ENCODE measurements around the gene F8A1.
"Not testable (repeated sequence)": the region's sequence is repeated elsewhere in the genome, so short reads cannot be mapped to it uniquely, and the experiment has no call there.

F8A1 gene

GRCh38 chrX:154886069-154886788 lies at the start of gene F8A1:
Gene F8A1 (plus strand): TSS chrX:154886355. CDS start chrX:154886375, 20 bp downstream.
- H3K4me1 ChIP-seq (ENCODE audit: control insufficient read depth, low read depth, low read length); H3K27me3 ChIP-seq (ENCODE audit: control insufficient read depth, insufficient read depth, low read length); H3K36me3 ChIP-seq (ENCODE audit: control insufficient read depth, low read depth, low read length); H3K27ac ChIP-seq (ENCODE audit: low read length); H3K9ac ChIP-seq (ENCODE audit: low read length); H3K4me3 ChIP-seq (ENCODE audit: low read length); H3K9me3 ChIP-seq (ENCODE audit: control insufficient read depth, low read depth, low read length): not testable (repeated sequence)

GRCh38 chrX:154840856-154841255 lies 45.3 kb upstream of the F8A1 start:
- no peak overlapping the region for H3K9ac ChIP-seq (ENCODE audit: low read length)
- peaks cover 11% of the 10 kb centered on the region for H3K9me3 ChIP-seq (ENCODE audit: control insufficient read depth, low read depth, low read length)
- H3K27me3 ChIP-seq (ENCODE audit: control insufficient read depth, insufficient read depth, low read length) = no peaks in the 10 kb centered on the region
- H3K36me3 ChIP-seq (ENCODE audit: control insufficient read depth, low read depth, low read length) = no peaks in the 10 kb centered on the region
- no peak overlapping the region for H3K4me3 ChIP-seq (ENCODE audit: low read length)
- H3K27ac ChIP-seq (ENCODE audit: low read length) = no peak overlapping the region
- no peaks in the 10 kb centered on the region for H3K4me1 ChIP-seq (ENCODE audit: control insufficient read depth, low read depth, low read length)

GRCh38 chrX:154850957-154851611 lies 35.1 kb upstream of the F8A1 start:
- no peak overlapping the region for H3K4me3 ChIP-seq (ENCODE audit: low read length)
- H3K36me3 ChIP-seq (ENCODE audit: control insufficient read depth, low read depth, low read length) = no peaks in the 10 kb centered on the region
- H3K9ac ChIP-seq (ENCODE audit: low read length) = no peak overlapping the region
- H3K27ac ChIP-seq (ENCODE audit: low read length) = no peak overlapping the region
- H3K9me3 ChIP-seq (ENCODE audit: control insufficient read depth, low read depth, low read length) = peaks cover 9% of the 10 kb centered on the region
- no peaks in the 10 kb centered on the region for H3K27me3 ChIP-seq (ENCODE audit: control insufficient read depth, insufficient read depth, low read length)
- no peaks in the 10 kb centered on the region for H3K4me1 ChIP-seq (ENCODE audit: control insufficient read depth, low read depth, low read length)

GRCh38 chrX:154855256-154855655 lies 30.9 kb upstream of the F8A1 start:
- Histone ChIP-seq H3K4me1 (ENCODE audit: control insufficient read depth, low read depth, low read length) (no peaks in the 10 kb centered on the region), H3K9ac (ENCODE audit: low read length) (no peak overlapping the region), H3K27me3 (ENCODE audit: control insufficient read depth, insufficient read depth, low read length) (no peaks in the 10 kb centered on the region), H3K36me3 (ENCODE audit: control insufficient read depth, low read depth, low read length) (no peaks in the 10 kb centered on the region), H3K4me3 (ENCODE audit: low read length) (no peak overlapping the region), H3K9me3 (ENCODE audit: control insufficient read depth, low read depth, low read length) (peaks cover 8% of the 10 kb centered on the region), H3K27ac (ENCODE audit: low read length) (no peak overlapping the region)

GRCh38 chrX:154868522-154868921 lies 17.6 kb upstream of the F8A1 start:
- H3K36me3 ChIP-seq (ENCODE audit: control insufficient read depth, low read depth, low read length); H3K9ac ChIP-seq (ENCODE audit: low read length); H3K4me3 ChIP-seq (ENCODE audit: low read length); H3K4me1 ChIP-seq (ENCODE audit: control insufficient read depth, low read depth, low read length); H3K27ac ChIP-seq (ENCODE audit: low read length); H3K27me3 ChIP-seq (ENCODE audit: control insufficient read depth, insufficient read depth, low read length): not testable (repeated sequence)
- peaks cover 17% of the 10 kb centered on the region for H3K9me3 ChIP-seq (ENCODE audit: control insufficient read depth, low read depth, low read length)

GRCh38 chrX:154873329-154873728 lies 12.8 kb upstream of the F8A1 start:
- Histone ChIP-seq H3K27ac (ENCODE audit: low read length) (no peak overlapping the region), H3K27me3 (ENCODE audit: control insufficient read depth, insufficient read depth, low read length) (no peaks in the 10 kb centered on the region), H3K9me3 (ENCODE audit: control insufficient read depth, low read depth, low read length) (peaks cover 18% of the 10 kb centered on the region), H3K4me3 (ENCODE audit: low read length) (no peak overlapping the region), H3K4me1 (ENCODE audit: control insufficient read depth, low read depth, low read length) (no peaks in the 10 kb centered on the region), H3K36me3 (ENCODE audit: control insufficient read depth, low read depth, low read length) (no peaks in the 10 kb centered on the region), H3K9ac (ENCODE audit: low read length) (no peak overlapping the region)

- H3K27ac ChIP-seq (ENCODE audit: low read length); H3K4me3 ChIP-seq (ENCODE audit: low read length); H3K4me1 ChIP-seq (ENCODE audit: control insufficient read depth, low read depth, low read length); H3K9me3 ChIP-seq (ENCODE audit: control insufficient read depth, low read depth, low read length); H3K27me3 ChIP-seq (ENCODE audit: control insufficient read depth, insufficient read depth, low read length); H3K9ac ChIP-seq (ENCODE audit: low read length); H3K36me3 ChIP-seq (ENCODE audit: control insufficient read depth, low read depth, low read length): not testable (repeated sequence)
These were observed 2.1 kb upstream of the F8A1 start for GRCh38 chrX:154884069-154884468.

GRCh38 chrX:154885057-154885456 lies 1.1 kb upstream of the F8A1 start:
- not testable (repeated sequence) for H3K9me3 ChIP-seq (ENCODE audit: control insufficient read depth, low read depth, low read length); H3K27me3 ChIP-seq (ENCODE audit: control insufficient read depth, insufficient read depth, low read length); H3K4me1 ChIP-seq (ENCODE audit: control insufficient read depth, low read depth, low read length); H3K9ac ChIP-seq (ENCODE audit: low read length); H3K36me3 ChIP-seq (ENCODE audit: control insufficient read depth, low read depth, low read length); H3K27ac ChIP-seq (ENCODE audit: low read length); H3K4me3 ChIP-seq (ENCODE audit: low read length)

- H3K9me3 ChIP-seq (ENCODE audit: control insufficient read depth, low read depth, low read length); H3K27me3 ChIP-seq (ENCODE audit: control insufficient read depth, insufficient read depth, low read length); H3K36me3 ChIP-seq (ENCODE audit: control insufficient read depth, low read depth, low read length); H3K4me3 ChIP-seq (ENCODE audit: low read length); H3K9ac ChIP-seq (ENCODE audit: low read length); H3K27ac ChIP-seq (ENCODE audit: low read length); H3K4me1 ChIP-seq (ENCODE audit: control insufficient read depth, low read depth, low read length): not testable (repeated sequence)
These were observed 606 bp upstream of the F8A1 start for GRCh38 chrX:154885549-154885948.

GRCh38 chrX:154886789-154887221 lies 650 bp downstream of the F8A1 start:
- H3K27me3 ChIP-seq (ENCODE audit: control insufficient read depth, insufficient read depth, low read length); H3K4me3 ChIP-seq (ENCODE audit: low read length); H3K36me3 ChIP-seq (ENCODE audit: control insufficient read depth, low read depth, low read length); H3K27ac ChIP-seq (ENCODE audit: low read length); H3K4me1 ChIP-seq (ENCODE audit: control insufficient read depth, low read depth, low read length); H3K9me3 ChIP-seq (ENCODE audit: control insufficient read depth, low read depth, low read length); H3K9ac ChIP-seq (ENCODE audit: low read length): not testable (repeated sequence)

GRCh38 chrX:154890990-154891639 lies 5.0 kb downstream of the F8A1 start:
- no peak overlapping the region for H3K27ac ChIP-seq (ENCODE audit: low read length)
- no peaks in the 10 kb centered on the region for H3K36me3 ChIP-seq (ENCODE audit: control insufficient read depth, low read depth, low read length)
- H3K4me1 ChIP-seq (ENCODE audit: control insufficient read depth, low read depth, low read length) = peaks cover 7% of the 10 kb centered on the region
- no peak overlapping the region for H3K9ac ChIP-seq (ENCODE audit: low read length)
- peaks cover 9% of the 10 kb centered on the region for H3K9me3 ChIP-seq (ENCODE audit: control insufficient read depth, low read depth, low read length)
- H3K27me3 ChIP-seq (ENCODE audit: control insufficient read depth, insufficient read depth, low read length) = no peaks in the 10 kb centered on the region
- no peak overlapping the region for H3K4me3 ChIP-seq (ENCODE audit: low read length)

GRCh38 chrX:154892296-154892695 lies 6.1 kb downstream of the F8A1 start:
- Histone ChIP-seq H3K9ac (ENCODE audit: low read length) (no peak overlapping the region), H3K27me3 (ENCODE audit: control insufficient read depth, insufficient read depth, low read length) (no peaks in the 10 kb centered on the region), H3K27ac (ENCODE audit: low read length) (no peak overlapping the region), H3K4me1 (ENCODE audit: control insufficient read depth, low read depth, low read length) (peaks cover 7% of the 10 kb centered on the region), H3K36me3 (ENCODE audit: control insufficient read depth, low read depth, low read length) (no peaks in the 10 kb centered on the region), H3K4me3 (ENCODE audit: low read length) (no peak overlapping the region), H3K9me3 (ENCODE audit: control insufficient read depth, low read depth, low read length) (peaks cover 9% of the 10 kb centered on the region)

Data from iPS-18a (cell line).